Keratinocyte (primary cell): ENCODE results near the gene COQ8A.

ENCODE experiments used
- EZH2 ChIP-seq: IDR thresholded peaks from one replicate; pipeline ENCODE4 v1.6.1; 2012; ENCODE audit warnings: inconsistent platforms, mild to moderate bottlenecking, low read length, moderate library complexity
- TF ChIP-seq, protein P1 (sequence below), 3 experiments: IDR thresholded peaks in 1 of 3; conservative IDR thresholded peaks in 1 of 3; optimal IDR thresholded peaks in 1 of 3; 2 replicates in 2 of 3; 3 replicates in 1 of 3; pipeline versions ENCODE3 to v1.5.1; 2011; ENCODE audit warnings: low read length in 3 of 3, mild to moderate bottlenecking in 3 of 3, moderate library complexity in 2 of 3, control low read depth in 1 of 3, inconsistent platforms in 1 of 3; ENCODE audit not compliant: insufficient read depth in 2 of 3; ENCODE audit errors: extremely low read depth in 1 of 3

DNA sequence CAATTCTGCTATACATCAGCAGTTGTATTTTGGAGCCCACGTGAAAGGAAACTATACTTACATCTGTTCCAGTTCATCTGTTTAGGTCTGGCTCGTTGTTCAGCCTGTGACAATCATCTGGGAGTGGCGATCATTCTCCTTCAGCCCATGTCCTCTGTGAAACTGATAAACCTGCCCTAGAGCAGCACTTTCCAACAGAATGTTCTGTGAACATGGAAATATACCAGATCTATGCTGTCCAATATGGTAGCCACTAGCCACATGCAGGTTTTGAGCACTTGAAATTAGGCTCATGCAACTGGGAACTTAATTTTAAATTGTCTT is 24.5 kb upstream of the COQ8A start:
- TF ChIP-seq, protein P1, sequence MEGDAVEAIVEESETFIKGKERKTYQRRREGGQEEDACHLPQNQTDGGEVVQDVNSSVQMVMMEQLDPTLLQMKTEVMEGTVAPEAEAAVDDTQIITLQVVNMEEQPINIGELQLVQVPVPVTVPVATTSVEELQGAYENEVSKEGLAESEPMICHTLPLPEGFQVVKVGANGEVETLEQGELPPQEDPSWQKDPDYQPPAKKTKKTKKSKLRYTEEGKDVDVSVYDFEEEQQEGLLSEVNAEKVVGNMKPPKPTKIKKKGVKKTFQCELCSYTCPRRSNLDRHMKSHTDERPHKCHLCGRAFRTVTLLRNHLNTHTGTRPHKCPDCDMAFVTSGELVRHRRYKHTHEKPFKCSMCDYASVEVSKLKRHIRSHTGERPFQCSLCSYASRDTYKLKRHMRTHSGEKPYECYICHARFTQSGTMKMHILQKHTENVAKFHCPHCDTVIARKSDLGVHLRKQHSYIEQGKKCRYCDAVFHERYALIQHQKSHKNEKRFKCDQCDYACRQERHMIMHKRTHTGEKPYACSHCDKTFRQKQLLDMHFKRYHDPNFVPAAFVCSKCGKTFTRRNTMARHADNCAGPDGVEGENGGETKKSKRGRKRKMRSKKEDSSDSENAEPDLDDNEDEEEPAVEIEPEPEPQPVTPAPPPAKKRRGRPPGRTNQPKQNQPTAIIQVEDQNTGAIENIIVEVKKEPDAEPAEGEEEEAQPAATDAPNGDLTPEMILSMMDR (optimal IDR thresholded peaks at IDR 0.05 in 1 of 3, IDR thresholded peaks at IDR 0.05 in 1 of 3, conservative IDR thresholded peaks at IDR 0.05 in 1 of 3; ENCODE audit: extremely low read depth in 1 of 3, insufficient read depth in 2 of 3, low read length in 3 of 3), result no peak
- TF ChIP-seq EZH2, result no peak
